NCI-H187 (cell line): ENCODE measurements around the gene COX7A2.

ENCODE experiments used
- DNase-seq, 2 experiments: peaks; one replicate each; lab custom pipeline; 2025; lab: John Stamatoyannopoulos, UW

Gene COX7A2

DNA sequence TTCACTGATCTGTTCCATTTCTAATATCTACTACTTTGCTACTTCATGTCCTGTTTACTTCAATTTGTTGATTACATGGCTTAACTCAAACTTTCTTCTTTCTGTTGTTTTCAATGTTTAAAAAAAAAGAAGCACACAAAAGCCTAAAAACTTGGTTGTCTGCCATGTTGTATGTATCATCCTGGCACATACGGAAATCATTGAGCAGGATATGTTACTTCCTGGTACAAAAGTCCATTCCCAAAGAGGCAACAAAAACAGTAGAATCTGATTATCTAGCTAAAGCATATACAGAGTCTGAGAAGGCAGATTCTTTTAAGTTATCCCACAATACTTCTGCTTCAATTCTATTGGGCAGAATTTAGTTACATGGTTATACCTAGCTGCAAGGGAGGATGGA is 23.2 kb downstream of the COX7A2 start:
- DNase-seq, result no peak

DNA sequence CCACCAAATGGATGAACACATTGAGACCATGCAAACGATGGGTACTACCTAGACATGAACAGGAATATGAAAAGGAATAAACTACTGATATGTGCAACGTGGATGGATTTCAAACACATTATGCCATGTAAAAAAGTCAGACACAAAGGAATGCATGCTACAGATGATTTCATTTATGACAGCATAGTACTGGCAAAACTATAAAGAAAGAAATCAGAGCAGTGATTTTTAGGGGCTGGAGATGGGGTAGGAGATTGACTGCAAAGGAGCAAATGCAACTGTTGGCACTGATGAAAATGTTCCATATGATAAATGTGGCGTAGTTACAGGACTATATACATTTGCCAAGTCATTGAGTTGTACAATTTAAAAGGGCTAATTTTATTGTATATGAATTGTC is 24.3 kb downstream of the COX7A2 start:
- DNase-seq, result no peak

DNA sequence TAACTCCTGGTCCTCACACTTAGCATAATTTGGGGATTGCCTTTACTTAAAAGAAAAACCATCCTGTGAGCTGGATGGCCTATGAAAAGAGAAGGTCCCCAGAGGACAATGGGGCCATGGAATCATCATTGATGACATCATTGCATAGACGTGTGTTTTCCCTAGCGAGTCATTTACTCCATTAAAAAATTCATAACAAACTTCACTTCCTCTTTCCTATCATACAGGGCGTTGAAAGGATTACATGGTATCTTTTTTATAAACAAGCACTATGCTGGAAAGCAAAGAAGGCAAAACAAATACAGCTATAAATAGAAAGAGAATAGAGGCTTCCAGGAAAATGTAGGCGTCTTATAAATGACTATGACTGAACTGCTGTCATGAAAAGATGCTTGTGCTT is 26.4 kb downstream of the COX7A2 start:
- DNase-seq, result no peak

DNA sequence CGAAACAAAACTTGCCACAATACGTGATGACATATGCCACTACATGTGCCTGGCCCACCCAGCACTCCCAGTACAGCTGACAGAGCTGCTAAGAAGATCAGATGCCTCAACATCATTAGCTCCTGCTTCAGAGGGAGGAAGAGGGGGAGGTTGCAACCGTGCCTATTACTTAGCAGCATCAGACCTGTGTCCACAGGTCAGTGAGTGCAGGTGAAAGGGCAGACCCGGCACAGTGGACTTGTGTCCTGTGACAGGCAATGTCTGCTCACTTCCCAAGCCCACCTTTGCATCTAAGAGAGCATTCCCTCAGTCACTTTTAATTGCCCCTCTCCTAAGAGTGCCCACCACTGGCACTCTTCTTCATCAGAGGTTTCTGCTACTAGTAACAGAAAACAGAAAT is 28.3 kb downstream of the COX7A2 start:
- DNase-seq, result no peak

DNA sequence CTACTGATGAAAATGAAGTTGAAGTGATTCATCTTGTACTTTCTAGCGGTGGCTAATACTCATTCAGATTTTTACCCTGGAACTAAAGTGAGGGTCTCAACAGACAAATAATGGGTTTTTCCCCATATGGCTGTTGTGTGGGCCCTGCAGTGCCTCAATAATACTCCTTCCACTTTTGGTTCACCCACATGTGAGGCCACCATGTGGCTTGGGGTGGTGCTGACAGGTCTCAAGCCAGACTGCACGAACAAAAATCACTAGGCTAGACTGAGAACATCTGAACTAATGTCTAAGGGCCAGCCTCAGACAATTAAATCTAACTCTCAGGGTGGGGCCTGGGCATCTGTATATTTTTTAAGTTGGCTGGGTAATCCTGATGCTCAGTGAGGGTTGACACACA is 29.9 kb downstream of the COX7A2 start:
- DNase-seq, result no peak

DNA sequence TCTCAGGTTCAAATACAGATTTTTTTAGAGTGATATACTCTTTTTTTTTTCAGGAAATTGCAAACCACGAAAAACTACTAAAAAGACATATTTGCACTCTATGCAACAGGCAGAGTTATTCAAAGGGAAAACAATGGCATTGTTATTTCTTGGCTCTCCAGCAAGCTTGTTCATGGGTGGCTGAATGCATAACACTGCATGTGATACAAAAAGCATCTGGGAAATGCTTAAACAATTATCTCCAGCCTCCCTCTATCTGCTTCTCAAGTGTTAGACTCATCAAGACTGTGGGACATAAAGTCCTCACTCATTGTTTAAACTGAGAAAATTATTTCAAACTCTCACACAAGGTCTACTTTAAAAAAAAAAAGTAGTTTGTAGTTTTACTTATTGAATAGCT is 30.5 kb downstream of the COX7A2 start:
- no peak for DNase-seq

DNA sequence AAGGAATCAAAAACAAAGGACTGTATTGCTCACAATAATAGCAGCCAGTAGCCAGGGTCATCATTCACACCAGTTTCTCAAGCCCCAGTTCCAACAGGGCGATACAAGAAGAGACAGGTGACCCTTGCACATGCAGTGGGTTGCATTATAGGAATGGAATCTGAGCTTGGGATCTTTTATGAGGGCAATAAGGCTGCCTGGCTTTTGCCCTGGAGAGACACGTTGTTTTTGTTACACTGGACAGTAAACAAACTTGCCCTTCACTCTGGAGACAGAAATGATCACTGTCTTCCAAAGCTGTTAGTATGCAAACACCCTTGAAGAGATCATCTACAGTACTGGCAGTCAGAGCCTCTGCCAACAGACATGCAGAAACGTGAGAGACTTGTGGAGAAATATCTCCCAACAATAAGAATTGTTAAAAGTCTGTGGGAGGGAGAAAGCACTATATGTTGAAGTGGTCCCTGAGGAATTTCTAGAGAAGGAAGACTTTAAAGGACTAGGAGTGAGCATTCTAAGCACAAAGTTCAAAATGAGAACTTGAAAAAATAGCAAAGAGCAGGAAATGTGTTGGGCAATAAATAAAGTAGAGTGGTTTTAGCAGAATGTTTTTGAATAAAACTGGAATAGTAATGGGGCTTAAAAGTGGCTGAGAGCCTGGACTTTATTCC is 31.5 kb downstream of the COX7A2 start:
- DNase-seq, result no peak

DNA sequence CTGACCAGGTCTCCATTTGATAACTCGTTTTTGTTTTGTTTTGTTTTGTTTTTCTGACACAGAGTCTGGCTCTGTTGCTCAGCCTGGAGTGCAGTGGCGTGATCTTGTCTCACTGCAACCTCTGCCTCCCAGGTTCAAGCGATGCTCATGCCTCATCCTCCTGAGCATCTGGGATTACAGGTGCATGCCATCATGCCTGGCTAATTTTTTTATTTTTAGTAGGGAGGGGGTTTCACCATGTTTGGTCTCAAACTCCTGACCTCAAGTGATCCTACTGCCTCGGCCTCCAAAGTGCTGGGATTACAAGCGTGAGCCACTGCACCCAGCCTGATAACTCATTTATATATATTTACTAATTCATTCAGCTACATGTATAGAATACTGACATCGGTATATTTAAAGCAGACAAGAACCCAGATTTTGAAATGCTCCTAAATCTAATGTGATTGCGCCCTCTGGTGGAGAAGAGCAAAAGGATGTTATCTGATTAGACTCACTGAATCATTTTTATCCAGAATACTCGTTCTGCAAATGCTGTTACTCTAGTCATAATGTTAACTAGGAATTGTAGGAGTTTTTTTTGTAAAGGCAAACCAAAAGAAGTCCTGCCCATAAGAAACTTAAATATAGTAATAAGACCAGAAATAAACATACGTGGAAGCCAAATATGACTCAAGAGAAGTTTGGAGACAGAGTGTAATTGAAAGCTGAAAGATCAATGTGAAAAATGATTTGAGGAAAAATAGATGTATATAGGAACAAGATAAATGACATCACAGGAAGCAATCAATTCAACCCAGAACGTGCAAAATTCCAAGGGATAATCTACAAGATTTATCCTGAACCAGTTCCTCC is 32.5 kb downstream of the COX7A2 start:
- peak; percentile 21 to 33 for DNase-seq

DNA sequence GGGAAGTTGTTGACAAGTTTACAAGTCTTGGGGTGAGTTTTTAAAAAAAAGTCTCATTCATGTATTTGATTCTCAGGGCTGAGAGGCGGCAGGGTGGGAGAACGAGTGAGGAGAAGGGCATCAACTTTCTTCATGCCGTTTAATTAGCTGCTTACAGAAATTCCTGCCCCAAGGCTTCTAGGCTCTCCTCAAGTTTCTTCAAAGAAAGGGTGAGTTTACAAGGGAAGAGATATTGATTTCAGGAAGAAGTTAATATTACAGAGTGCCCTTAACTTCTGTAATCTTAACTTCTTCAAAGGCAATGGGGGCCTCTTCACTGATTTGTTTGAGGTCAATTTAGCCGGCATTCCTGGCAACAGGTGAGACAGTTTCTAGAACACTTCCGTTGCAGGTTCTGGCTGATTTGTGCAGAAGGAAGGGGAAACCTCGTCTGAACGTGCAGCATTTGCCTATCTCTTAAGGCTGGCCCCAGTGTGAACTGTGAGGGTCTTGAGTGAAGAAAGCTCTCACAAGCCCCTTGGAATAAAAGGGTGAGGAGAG is 34.3 kb downstream of the COX7A2 start:
- DNase-seq, result no peak

DNA sequence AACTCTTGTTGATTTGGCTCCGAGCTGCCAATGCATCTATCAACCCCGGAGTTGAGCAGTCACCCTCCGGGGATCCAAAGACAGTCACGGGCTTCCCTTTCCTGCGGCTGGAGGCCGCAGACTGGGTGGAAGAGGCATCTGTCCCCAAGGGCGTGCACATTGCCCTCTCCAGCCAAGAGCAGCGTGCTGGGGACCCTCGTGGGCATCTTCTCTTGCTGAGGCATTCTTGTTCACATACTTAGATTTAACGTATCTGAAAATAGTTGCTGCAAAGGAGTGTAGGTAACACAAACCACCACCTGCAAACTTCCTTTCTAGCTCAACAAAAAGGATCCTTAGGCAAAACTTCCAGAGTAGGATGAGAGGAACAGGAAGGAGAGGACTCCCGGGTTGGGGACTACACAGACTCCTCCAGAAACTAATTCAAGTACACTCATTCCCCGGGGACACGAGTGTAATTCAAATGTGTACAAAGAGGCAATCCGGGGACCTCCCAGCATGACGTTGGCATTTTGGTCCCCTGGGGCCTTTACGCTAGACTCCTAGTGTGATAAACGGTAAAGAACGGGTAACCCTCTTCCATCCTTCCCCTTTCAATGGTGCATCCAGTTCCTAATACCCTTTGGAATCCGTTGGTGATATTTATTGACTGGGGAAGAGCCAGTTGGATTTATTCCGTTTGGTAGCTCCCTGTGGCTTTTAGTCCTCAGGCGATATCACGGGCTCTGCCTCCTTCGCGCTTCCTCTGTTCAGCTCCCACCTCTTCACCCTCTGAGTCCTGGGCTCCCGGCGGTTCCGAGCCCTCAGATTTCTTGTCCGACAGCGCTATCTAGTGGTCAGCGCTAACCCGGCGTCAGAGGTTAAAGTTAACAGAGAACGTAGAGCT is 35.1 kb downstream of the COX7A2 start:
- peak; percentile 49 to 54 for DNase-seq

DNA sequence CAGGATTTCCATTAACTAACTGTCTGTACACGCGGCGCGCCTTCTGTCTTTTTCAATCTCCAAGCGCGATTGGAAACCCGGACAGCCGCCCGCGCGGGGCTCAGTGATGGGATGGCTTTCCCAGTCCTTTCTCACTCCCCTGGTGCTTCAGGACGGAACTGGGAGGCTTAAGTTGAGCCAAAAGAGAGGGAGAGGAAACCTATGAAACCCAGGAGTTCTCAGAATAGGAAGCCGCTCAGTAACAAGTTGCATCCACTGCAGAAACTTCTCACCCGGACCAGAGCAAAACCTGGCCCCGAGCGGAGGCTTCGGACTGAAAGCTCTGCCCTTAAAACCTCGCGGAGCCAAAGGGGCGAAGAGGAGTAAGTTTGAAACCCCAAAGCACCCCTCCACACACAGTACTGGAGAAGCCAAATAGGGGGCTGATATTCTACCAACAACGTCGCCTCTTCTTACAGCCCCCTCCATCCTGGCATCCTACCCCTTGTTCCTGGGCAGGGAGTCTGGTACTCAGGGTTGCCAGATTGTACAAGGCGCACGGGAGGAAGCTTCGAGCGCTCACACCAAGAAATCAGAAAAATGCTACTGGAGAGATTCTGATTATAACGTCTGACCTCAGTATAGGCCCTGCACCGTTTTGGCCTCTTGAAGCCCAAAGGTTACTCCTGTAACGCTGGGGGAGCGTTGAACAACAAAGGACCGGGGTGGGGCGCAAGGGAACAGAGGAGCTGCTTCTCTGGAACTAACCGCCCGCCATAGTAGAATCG is 36.8 kb downstream of the COX7A2 start:
- no peak for DNase-seq

DNA sequence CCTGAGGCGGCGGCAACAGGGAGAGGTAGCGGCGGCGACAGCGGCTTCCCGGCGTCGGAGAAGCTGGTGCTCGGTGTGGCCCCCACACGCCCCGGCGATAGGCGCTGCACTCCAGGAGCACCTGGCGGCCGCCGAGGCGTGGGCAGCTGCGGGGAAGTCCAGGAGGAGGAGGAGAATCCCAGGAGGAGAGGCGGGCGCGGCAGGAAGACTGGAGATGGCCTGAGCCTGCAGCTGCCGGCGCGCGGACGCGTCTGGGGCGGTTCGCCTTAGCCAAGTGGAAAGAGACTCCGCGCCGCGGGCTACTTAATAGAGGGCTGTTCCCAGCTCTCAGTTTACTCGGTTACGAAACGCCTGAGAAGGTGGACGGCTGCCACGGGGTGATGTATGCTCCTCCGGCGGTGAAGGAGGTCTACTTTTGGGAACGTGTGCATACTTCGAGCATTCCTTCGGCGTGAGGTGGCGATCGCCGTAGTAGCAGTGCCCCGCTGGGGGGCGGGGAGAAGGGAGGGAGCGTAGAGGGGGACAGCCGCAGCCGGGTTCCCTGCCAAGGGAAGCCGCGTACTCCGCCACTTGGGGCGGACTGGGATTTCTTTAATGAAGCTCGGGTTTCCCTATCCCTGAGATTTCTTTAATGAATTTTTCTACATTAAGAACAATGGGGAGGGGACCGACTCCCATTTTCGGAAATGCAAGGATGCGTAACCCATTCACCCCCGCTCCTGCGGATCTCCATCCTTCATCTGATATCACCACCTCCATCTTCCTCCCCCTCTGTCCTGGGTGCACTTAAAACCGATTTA is 37.6 kb downstream of the COX7A2 start, which contains the start of gene COL12A1:
Gene COL12A1 (minus strand): TSS at position 278 of the 800 bp plus-strand sequence. CDS start 3,261 bp downstream, outside the sequence.
- peak in 1 of 2 experiments; percentile 39 for DNase-seq

DNA sequence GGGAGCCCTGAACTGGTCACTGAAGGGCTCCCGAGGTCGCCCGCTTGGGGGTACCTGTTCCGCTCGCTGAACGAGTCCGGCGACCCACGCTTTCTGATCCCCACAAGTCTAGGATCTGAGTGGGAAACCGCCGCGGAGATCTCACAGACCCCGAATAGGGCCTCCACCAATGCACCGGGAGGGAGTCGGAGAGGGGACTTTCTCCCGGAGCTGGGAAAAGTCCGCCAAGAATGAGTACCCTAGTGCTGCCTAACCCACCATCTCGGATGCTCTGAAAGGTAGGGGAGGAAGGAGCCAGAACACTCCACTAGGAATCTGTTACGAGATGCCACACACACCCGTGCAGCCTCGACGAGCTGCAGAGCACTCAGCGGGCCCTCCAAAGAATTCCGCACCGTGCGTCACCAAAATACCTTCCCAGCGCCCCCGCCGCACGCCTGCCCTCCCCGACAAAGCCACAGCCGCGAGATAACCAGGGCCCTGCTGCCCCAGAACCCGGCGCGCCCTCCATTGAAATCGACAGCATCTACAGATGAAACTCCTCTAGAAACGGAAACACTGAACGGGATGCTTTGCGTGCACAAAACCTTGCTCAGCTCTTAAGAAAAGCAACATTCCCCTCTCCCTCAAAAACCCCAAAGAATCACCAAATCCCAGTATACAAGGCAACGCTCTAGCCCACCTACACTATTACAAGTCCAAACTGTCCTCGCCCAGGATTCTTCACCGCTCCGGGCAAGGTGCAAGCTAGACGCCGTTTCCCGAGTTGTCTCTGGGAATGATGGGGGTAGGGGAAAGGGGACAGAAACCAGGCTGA is 38.4 kb downstream of the COX7A2 start:
- no peak for DNase-seq

DNA sequence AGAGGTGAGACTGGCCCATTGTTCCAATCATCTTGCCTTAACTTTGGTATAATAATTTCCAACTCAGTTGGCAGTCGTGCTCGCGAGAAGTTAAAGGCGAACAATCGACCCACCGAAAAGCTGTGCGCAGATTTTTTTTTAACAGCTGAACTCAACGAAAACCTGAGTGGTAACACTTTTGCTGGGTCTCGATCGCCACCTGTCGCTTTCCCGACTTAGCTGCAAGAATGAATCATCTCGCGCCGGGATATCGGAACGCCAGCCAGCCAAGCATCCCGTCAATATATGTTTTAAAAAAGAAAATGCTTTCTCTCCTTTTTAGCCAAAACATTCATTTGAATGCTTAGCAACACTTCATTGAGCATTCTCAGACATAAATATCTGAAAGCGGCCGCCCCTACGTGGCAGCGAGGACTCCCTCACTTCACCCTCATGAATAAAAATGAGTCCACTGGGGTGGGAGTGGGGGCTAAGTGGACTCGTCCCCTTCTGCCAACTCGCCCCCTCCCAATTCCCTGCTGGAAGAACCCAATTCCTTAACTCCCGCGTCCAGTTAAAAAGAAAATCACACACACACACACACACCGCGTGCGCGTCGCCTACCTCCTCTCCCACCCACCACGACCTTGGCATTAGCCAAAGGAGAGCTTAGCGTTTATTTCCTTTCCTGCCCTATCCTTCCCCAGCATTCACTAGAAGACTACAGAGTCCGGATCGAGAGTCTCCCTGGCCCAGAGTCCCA is 39.2 kb downstream of the COX7A2 start:
- peak in 1 of 2 experiments; percentile 35 for DNase-seq

DNA sequence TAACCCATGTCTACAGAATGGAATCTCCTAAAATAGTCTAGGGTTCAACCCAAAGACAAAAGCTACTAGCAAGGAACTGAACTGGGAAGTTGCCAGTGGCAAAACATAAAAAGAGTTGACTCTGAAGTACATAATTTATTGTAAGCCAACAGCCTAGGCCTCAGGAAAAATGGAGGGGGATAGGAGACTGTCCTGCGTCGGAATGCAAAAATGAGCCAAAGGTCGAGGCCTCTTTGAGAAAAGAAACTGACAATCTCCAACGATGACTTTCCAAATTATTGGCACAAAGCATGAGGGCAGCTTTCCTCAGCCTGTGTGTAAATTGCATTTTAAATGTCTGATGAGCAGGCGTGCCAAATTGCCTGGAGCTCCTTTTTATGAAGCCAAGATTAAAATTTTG is 39.9 kb downstream of the COX7A2 start:
- DNase-seq, result no peak

DNA sequence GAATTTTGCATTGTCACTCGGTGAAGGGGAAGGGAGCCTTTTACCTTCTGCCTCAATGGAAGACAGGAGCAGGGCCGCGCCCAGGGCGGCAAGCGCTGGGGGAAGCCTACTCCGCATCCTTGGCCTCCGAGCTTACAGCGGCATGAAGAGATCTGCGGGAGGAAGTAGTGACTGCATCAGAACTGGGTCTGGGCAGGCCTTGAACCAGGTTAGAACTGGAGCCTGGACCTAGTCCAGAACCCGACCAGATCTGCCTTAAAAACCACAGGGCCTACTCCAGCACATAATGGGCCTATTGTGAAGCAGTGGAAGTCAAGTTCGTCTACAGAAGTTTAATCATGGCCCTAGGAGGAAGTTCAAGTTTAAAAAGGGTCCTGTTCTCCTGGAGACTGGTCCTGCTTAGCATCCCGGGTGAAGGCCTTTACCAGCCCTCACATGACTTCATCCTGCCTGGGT is 40.9 kb downstream of the COX7A2 start:
- no peak for DNase-seq

DNA sequence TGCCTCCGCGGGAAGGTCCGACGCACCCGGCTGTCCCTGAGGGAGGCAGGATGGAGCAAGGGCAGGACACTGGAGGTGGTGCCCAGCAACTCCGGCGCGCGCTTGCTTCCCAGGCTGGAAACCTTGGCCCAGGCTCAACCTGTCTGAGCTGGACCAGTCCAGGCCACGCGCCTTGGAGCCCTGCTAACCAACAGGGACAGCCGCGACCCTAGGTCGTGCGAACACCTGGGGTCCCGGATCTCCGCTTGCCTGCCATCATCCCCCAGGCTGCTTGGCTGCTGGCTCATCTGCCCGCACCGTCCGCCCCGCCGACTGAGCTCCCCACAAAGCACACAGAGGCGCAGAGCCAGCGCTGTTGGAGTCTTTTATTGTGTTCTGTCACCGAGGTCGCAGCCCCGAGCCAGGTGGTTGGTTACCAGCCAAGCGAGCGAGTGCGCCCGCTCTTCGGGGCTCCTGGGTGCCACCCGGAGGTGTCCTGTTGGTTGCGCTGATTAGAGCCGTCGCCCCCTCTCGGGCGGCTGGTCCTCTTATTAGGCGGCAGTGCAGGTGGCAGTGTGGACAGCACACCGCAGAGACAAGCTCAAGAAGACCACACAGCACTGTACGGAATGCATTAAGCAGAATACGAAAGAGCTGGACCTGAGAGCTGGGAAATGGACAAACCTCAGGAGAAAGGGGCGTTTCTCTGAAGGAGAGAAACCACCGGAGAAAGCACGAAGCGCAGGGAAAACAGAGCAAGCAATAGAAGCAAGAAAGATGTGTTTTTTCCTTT is 41.5 kb downstream of the COX7A2 start:
- no peak for DNase-seq

DNA sequence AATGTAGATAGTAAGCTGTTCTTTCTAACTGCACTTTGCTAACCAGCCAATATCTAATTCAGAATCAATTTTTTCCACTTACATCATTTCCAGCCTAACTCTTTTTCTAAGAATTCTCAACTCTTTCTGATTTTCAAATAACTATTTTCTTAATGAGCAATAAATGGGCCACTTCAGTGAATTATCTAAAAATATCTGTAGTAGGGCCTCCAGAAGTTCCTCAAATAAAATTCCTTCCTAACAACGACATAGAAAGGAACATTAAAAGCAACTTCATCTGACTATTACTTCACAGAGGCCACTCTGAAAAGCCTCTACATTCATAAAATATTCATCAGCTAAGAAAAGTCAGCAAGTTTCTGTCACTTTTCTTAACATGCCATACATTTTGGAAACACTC is 42.6 kb downstream of the COX7A2 start:
- DNase-seq, result no peak
